GM23248 (cell line): Measurements from ENCODE around the gene MMP24OS. TPM values are rescaled to one million over a fixed set of nuclear protein-coding genes. Genes with fewer than 3 reads are reported as not detected.

ENCODE experiments used
- DNase-seq: peaks from one replicate; pipeline ENCODE4 v3.0.0-alpha.2; 2015
- H2AFZ ChIP-seq: fragments of 200-600 bp; sonication (generic); 2 replicates; pipeline ENCODE4 v1.6.1; 2016; ENCODE audit warnings: antibody characterized with exemption
- H3F3A ChIP-seq: fragments of 200-600 bp; sonication (generic); 2 replicates; pipeline ENCODE4 v1.6.1; 2016; ENCODE audit warnings: mild to moderate bottlenecking, antibody characterized with exemption, mixed run types; ENCODE audit not compliant: insufficient read depth
- H3K27ac ChIP-seq: fragments of 200-600 bp; sonication (generic); 2 replicates; pipeline ENCODE4 v1.5.1; 2016; ENCODE audit warnings: mild to moderate bottlenecking
- H3K27me3 ChIP-seq: fragments of 200-600 bp; sonication (generic); replicated peaks from 2 replicates; pipeline ENCODE4 v1.6.1; 2016; ENCODE audit warnings: mild to moderate bottlenecking; ENCODE audit not compliant: insufficient read depth
- H3K36me3 ChIP-seq: fragments of 200-600 bp; sonication (generic); 2 replicates; pipeline ENCODE4 v1.6.1; 2016; ENCODE audit warnings: low read depth, mild to moderate bottlenecking
- H3K4me1 ChIP-seq: fragments of 200-600 bp; sonication (generic); 2 replicates; pipeline ENCODE4 v1.6.1; 2016; ENCODE audit warnings: mild to moderate bottlenecking; ENCODE audit not compliant: insufficient read depth
- H3K4me2 ChIP-seq: fragments of 200-600 bp; sonication (generic); one replicate; pipeline ENCODE4 v1.6.1; 2016; ENCODE audit warnings: mild to moderate bottlenecking; ENCODE audit not compliant: unreplicated experiment
- H3K4me3 ChIP-seq: fragments of 200-600 bp; sonication (generic); 2 replicates; pipeline ENCODE4 v1.5.1; 2016; ENCODE audit warnings: mild to moderate bottlenecking
- H3K79me2 ChIP-seq: fragments of 200-600 bp; sonication (generic); 2 replicates; pipeline ENCODE4 v1.6.1; 2016; ENCODE audit warnings: mild to moderate bottlenecking; ENCODE audit not compliant: insufficient read depth
- H3K9ac ChIP-seq: fragments of 200-600 bp; sonication (generic); 2 replicates; pipeline ENCODE4 v1.6.1; 2016; ENCODE audit warnings: mild to moderate bottlenecking
- H3K9me2 ChIP-seq: fragments of 200-600 bp; sonication (generic); 2 replicates; pipeline ENCODE4 v1.6.1; 2016; ENCODE audit warnings: mixed run types, mild to moderate bottlenecking, moderate library complexity; ENCODE audit not compliant: insufficient read depth
- H3K9me3 ChIP-seq: fragments of 200-600 bp; sonication (generic); one replicate; pipeline ENCODE4 v1.6.1; 2017; ENCODE audit warnings: low read depth
- H4K20me1 ChIP-seq: fragments of 200-600 bp; sonication (generic); 2 replicates; pipeline ENCODE4 v1.6.0; 2016; ENCODE audit not compliant: insufficient read depth
- EZH2 ChIP-seq: fragments of 200-600 bp; sonication (generic); IDR thresholded peaks from 2 replicates; pipeline ENCODE4 v1.6.1; 2018; ENCODE audit warnings: antibody characterized with exemption, mild to moderate bottlenecking; ENCODE audit not compliant: insufficient read depth, poor library complexity, severe bottlenecking
- EZH2phosphoT487 ChIP-seq: fragments of 200-600 bp; sonication (generic); IDR thresholded peaks from 2 replicates; pipeline ENCODE4 v1.6.1; 2018; ENCODE audit warnings: antibody characterized with exemption, moderate library complexity, mild to moderate bottlenecking, low read depth; ENCODE audit not compliant: insufficient read depth
- WGBS, 2 experiments: methylation state at CpG; one replicate each; pipeline ENCODE4 v1.1.6; 2015 to 2017; ENCODE audit warnings: low lambda C conversion rate in 2 of 2, low coverage in 1 of 2; ENCODE audit errors: missing lambda C conversion rate in 2 of 2; 5-methylcytosine and 5-hydroxymethylcytosine counted together
- in situ Hi-C: fragments of 300-500 bp; cut with MboI; formaldehyde crosslinking; loops from 2 replicates; pipeline ENCODE4 v1.15.0; 2020
- polyA plus RNA-seq: library from polyadenylated mRNA; unstranded; fragments of >200 nt; fragmentation: Nextera tagmentation; extraction: Ambion mirVana; gene quantifications from 2 replicates; pipeline ENCODE4 v1.2.1, GENCODE V29; 2016
- total RNA-seq: library from RNA; depleted of rRNA; stranded (reverse); fragments of >200 nt; shearing (Covaris generic); gene quantifications from 2 replicates; pipeline ENCODE4 v1.2.3, GENCODE V29; 2014

The MMP24OS gene
- total and polyA plus RNA-seq, 2 experiments from 2014 or later: 26.8 to 81.7 TPM

GRCh38 chr20:35279533-35280174 lies 1.7 kb upstream of the MMP24OS start:
- in situ Hi-C loops: no loop called here
- no peak for DNase-seq
- no peaks in the 10 kb centered on the region for H4K20me1 ChIP-seq
- 96 to 97% methylated on average over 7 of the region's 7 CpGs for WGBS, 2 experiments
- peaks cover 38% of the 10 kb centered on the region for H3F3A ChIP-seq
- H3K4me3 ChIP-seq: no peak overlapping the region
- H3K4me1 ChIP-seq: peaks cover 10% of the 10 kb centered on the region; the same call in 1 of the 2 replicates
- no peak overlapping the region for H3K9ac ChIP-seq
- H3K4me2 ChIP-seq: no peak overlapping the region
- peaks cover 9% of the 10 kb centered on the region; the same call in 1 of the 2 replicates for H3K36me3 ChIP-seq
- H3K79me2 ChIP-seq: peaks cover 71% of the 10 kb centered on the region
- TF ChIP-seq EZH2: no peak
- TF ChIP-seq EZH2phosphoT487: no peak
- no peaks in the 10 kb centered on the region for H3K27me3 ChIP-seq
- H3K9me3 ChIP-seq: no peaks in the 10 kb centered on the region
- no peak overlapping the region for H3K27ac ChIP-seq
- no peaks in the 10 kb centered on the region for H3K9me2 ChIP-seq
- no peak overlapping the region for H2AFZ ChIP-seq

DNA sequence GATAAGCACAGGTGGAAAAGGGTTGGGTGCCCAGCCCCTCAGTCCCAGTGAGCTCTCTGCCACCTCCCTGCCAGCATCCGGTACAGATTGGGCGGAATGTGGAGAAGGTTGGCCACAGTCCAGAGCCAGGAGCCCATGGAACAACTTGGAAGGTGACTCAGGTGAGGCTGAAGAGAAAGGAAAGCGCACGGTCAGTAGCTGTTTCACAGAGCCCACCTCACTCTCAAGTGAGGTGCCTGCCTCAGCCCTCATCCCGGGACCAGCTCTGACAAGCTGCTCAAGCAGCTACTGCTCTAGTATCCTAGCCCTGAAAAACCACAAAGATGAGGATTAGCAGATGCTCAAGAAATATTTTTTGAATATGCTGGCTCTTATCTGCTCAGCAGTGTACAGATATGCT lies 1.1 kb upstream of the MMP24OS start:
- Histone ChIP-seq H3K27ac (no peak overlapping the region), H3K27me3 (no peaks in the 10 kb centered on the region), H3K9ac (no peak overlapping the region), H3K36me3 (peaks cover 9% of the 10 kb centered on the region; the same call in 1 of the 2 replicates), H3K4me3 (no peak overlapping the region), H3K9me2 (no peaks in the 10 kb centered on the region), H3K79me2 (peaks cover 66% of the 10 kb centered on the region), H3K4me1 (peaks cover 10% of the 10 kb centered on the region; the same call in 1 of the 2 replicates), H2AFZ (no peak overlapping the region), H3K4me2 (no peak overlapping the region), H3F3A (peaks cover 38% of the 10 kb centered on the region), H3K9me3 (no peaks in the 10 kb centered on the region), H4K20me1 (no peaks in the 10 kb centered on the region)
- in situ Hi-C loops: no loop called here
- TF ChIP-seq EZH2phosphoT487: no peak
- no peak for TF ChIP-seq EZH2
- peak; percentile 26 for DNase-seq
- 88 to 93% methylated on average over 5 of the region's 5 CpGs for WGBS, 2 experiments

- no peak for DNase-seq
- H3K9me3 ChIP-seq: no peaks in the 10 kb centered on the region
- peaks cover 9% of the 10 kb centered on the region; the same call in 1 of the 2 replicates for H3K36me3 ChIP-seq
- WGBS, 2 experiments: 10 to 11% methylated on average over 10 of the region's 10 CpGs
- H3K27me3 ChIP-seq: no peaks in the 10 kb centered on the region
- TF ChIP-seq EZH2phosphoT487 (no peak), EZH2 (no peak)
- peaks cover 46% of the 10 kb centered on the region for H3F3A ChIP-seq
- peak overlapping the region; percentile 88 for H3K27ac ChIP-seq
- H3K4me2 ChIP-seq: peak overlapping the region; percentile 94
- H3K79me2 ChIP-seq: peaks cover 47% of the 10 kb centered on the region
- H2AFZ ChIP-seq: peak overlapping the region; percentile 39; the same call in 1 of the 2 replicates
- no peaks in the 10 kb centered on the region for H4K20me1 ChIP-seq
- peak overlapping the region; percentile 91 for H3K9ac ChIP-seq
- no peaks in the 10 kb centered on the region for H3K9me2 ChIP-seq
- H3K4me1 ChIP-seq: peaks cover 15% of the 10 kb centered on the region; the same call in 1 of the 2 replicates
- H3K4me3 ChIP-seq: peak overlapping the region; percentile 85
- in situ Hi-C loops: no loop called here
These were observed 795 bp downstream of the MMP24OS start for GRCh38 chr20:35277127-35277526.

GRCh38 chr20:35276408-35276807 lies 1.5 kb downstream of the MMP24OS start:
- Histone ChIP-seq H3F3A (peaks cover 45% of the 10 kb centered on the region), H3K9ac (peak overlapping the region; percentile 91), H4K20me1 (no peaks in the 10 kb centered on the region), H3K27me3 (no peaks in the 10 kb centered on the region), H3K27ac (peak overlapping the region; percentile 88; the same call in 1 of the 2 replicates), H3K4me1 (peaks cover 21% of the 10 kb centered on the region; the same call in 1 of the 2 replicates), H3K4me2 (peak overlapping the region; percentile 94), H2AFZ (no peak overlapping the region), H3K9me3 (no peaks in the 10 kb centered on the region), H3K36me3 (peaks cover 9% of the 10 kb centered on the region; the same call in 1 of the 2 replicates), H3K9me2 (no peaks in the 10 kb centered on the region), H3K79me2 (peaks cover 40% of the 10 kb centered on the region), H3K4me3 (peak overlapping the region; percentile 85)
- peak; percentile 15 for DNase-seq
- in situ Hi-C loops: no loop called here
- 86 to 95% methylated on average over 6 of the region's 6 CpGs for WGBS, 2 experiments
- TF ChIP-seq EZH2phosphoT487 (no peak), EZH2 (no peak)
